WTC11 (cell line): ENCODE results near the gene C20orf141. TPM values are rescaled to one million over a fixed set of nuclear protein-coding genes. Genes with fewer than 3 reads are reported as not detected.

Experiments
- ATAC-seq: fragments of 200-7000 bp; cut with Tn5 transposase; 2 replicates; pipeline ENCODE4 v1.10.0; 2021; ENCODE audit warnings: mild to moderate bottlenecking, moderate library complexity
- CTCF ChIA-PET: fragments of 300-600 bp; sonication (Branson Sonifier 250); formaldehyde crosslinking; loops from one replicate; lab custom pipeline; 2021; ENCODE audit warnings: antibody characterized with exemption; lab: Charles Lee
- POLR2A ChIA-PET: fragments of 350-600 bp; sonication (Branson Sonifier 250); formaldehyde crosslinking; loops from one replicate; lab custom pipeline; 2021; ENCODE audit warnings: antibody characterized with exemption; lab: Charles Lee
- DNase-seq: peaks from one replicate; pipeline ENCODE4 v3.0.0; 2021; ENCODE audit warnings: low spot score
- H3K27ac Mint-ChIP-seq: 2 replicates; pipeline ENCODE4 v1.8.0; 2021; ENCODE audit warnings: mixed read lengths
- H3K27me3 Mint-ChIP-seq: 2 replicates; pipeline ENCODE4 v1.8.0; 2021; ENCODE audit warnings: low read depth, mild to moderate bottlenecking, moderate library complexity, mixed read lengths
- H3K36me3 Mint-ChIP-seq: 2 replicates; pipeline ENCODE4 v1.8.0; 2021; ENCODE audit warnings: mixed read lengths
- H3K4me1 Mint-ChIP-seq: 2 replicates; pipeline ENCODE4 v1.8.0; 2022; ENCODE audit warnings: mixed read lengths
- H3K4me3 Mint-ChIP-seq: 2 replicates; pipeline ENCODE4 v1.8.0; 2021; ENCODE audit warnings: mild to moderate bottlenecking, moderate library complexity, mixed read lengths
- H3K9me3 Mint-ChIP-seq: 2 replicates; pipeline ENCODE4 v1.8.0; 2021; ENCODE audit warnings: mixed read lengths
- ATF1 ChIP-seq: sonication (generic); formaldehyde crosslinking; IDR thresholded peaks from 2 replicates; pipeline ENCODE4 v1.8.1; 2023; ENCODE audit warnings: mild to moderate bottlenecking, moderate library complexity, missing genetic modification reagents
- ELF4 ChIP-seq: sonication (generic); formaldehyde crosslinking; IDR thresholded peaks from 2 replicates; pipeline ENCODE4 v1.8.1; 2022; ENCODE audit warnings: low read depth, mild to moderate bottlenecking, moderate library complexity, missing genetic modification reagents
- ESRRA ChIP-seq: sonication (generic); formaldehyde crosslinking; IDR thresholded peaks from 2 replicates; pipeline ENCODE4 v1.8.1; 2022; ENCODE audit warnings: mild to moderate bottlenecking, missing genetic modification reagents, borderline replicate concordance
- FOXP1 ChIP-seq: sonication (generic); formaldehyde crosslinking; IDR thresholded peaks from 2 replicates; pipeline ENCODE4 v1.8.0; 2022; ENCODE audit warnings: missing genetic modification reagents, mild to moderate bottlenecking, moderate library complexity, borderline replicate concordance
- GRHL2 ChIP-seq: fragments of 250-450 bp; sonication (Bioruptor Pico); IDR thresholded peaks from 2 replicates; pipeline ENCODE4 v1.8.0; 2022; ENCODE audit warnings: mild to moderate bottlenecking, moderate library complexity; ENCODE audit not compliant: insufficient replicate concordance, severe bottlenecking
- JUN ChIP-seq: sonication (generic); formaldehyde crosslinking; IDR thresholded peaks from 2 replicates; pipeline ENCODE4 v1.8.0; 2023; ENCODE audit warnings: mild to moderate bottlenecking, missing genetic modification reagents
- OVOL2 ChIP-seq: fragments of 250-450 bp; sonication (Bioruptor Pico); IDR thresholded peaks from 2 replicates; pipeline ENCODE4 v1.9.0; 2021; ENCODE audit warnings: mild to moderate bottlenecking, borderline replicate concordance
- PRRX2 ChIP-seq: fragments of 250-450 bp; sonication (Bioruptor Pico); IDR thresholded peaks from 2 replicates; pipeline ENCODE4 v1.8.0; 2021; ENCODE audit warnings: mild to moderate bottlenecking
- RORB ChIP-seq: fragments of 250-450 bp; sonication (Bioruptor Pico); IDR thresholded peaks from 2 replicates; pipeline ENCODE4 v1.9.0; 2021; ENCODE audit warnings: mild to moderate bottlenecking
- TEAD1 ChIP-seq: sonication (generic); formaldehyde crosslinking; IDR thresholded peaks from 2 replicates; pipeline ENCODE4 v1.8.0; 2022; ENCODE audit warnings: mild to moderate bottlenecking, missing genetic modification reagents
- ZNF138 ChIP-seq: sonication (generic); formaldehyde crosslinking; conservative IDR thresholded peaks from 2 replicates; pipeline ENCODE4 v1.8.1; 2022; ENCODE audit warnings: mild to moderate bottlenecking, moderate library complexity, missing genetic modification reagents
- ZNF232 ChIP-seq: sonication (generic); formaldehyde crosslinking; IDR thresholded peaks from 2 replicates; pipeline ENCODE4 v1.8.0; 2022; ENCODE audit warnings: mild to moderate bottlenecking, missing genetic modification reagents
- ZNF671 ChIP-seq: fragments of 250-450 bp; sonication (Bioruptor Pico); IDR thresholded peaks from 2 replicates; pipeline ENCODE4 v1.8.0; 2021; ENCODE audit warnings: mild to moderate bottlenecking
- total RNA-seq: library from RNA; stranded (reverse); gene quantifications from 3 replicates; pipeline ENCODE4 v1.2.3, GENCODE V29; 2021
- TF ChIP-seq, protein P1 (sequence below): fragments of 200-600 bp; IDR thresholded peaks from 2 replicates; pipeline ENCODE4 v1.8.0; 2022; ENCODE audit warnings: antibody characterized with exemption
- TF ChIP-seq, protein P2 (sequence below): fragments of 250-450 bp; sonication (Bioruptor Pico); IDR thresholded peaks from 2 replicates; pipeline ENCODE4 v1.9.0; 2021; ENCODE audit warnings: moderate library complexity, mild to moderate bottlenecking, inconsistent platforms, borderline replicate concordance
- TF ChIP-seq, protein P3 (sequence below): fragments of 250-450 bp; sonication (Bioruptor Pico); conservative IDR thresholded peaks from 2 replicates; pipeline ENCODE4 v1.9.0; 2021; ENCODE audit warnings: mild to moderate bottlenecking
- TF ChIP-seq, protein P4 (sequence below): sonication (generic); formaldehyde crosslinking; IDR thresholded peaks from 2 replicates; pipeline ENCODE4 v1.8.1; 2023; ENCODE audit warnings: mild to moderate bottlenecking, moderate library complexity, missing genetic modification reagents
- TF ChIP-seq, protein P5 (sequence below): sonication (generic); formaldehyde crosslinking; IDR thresholded peaks from 2 replicates; pipeline ENCODE4 v1.8.0; 2023; ENCODE audit warnings: missing genetic modification reagents, mild to moderate bottlenecking, borderline replicate concordance
- TF ChIP-seq, protein P6 (sequence below): fragments of 250-450 bp; sonication (Bioruptor Pico); IDR thresholded peaks from 2 replicates; pipeline ENCODE4 v1.9.0; 2021; ENCODE audit warnings: mild to moderate bottlenecking, borderline replicate concordance

C20orf141 gene
- total RNA-seq, 1 experiment from 2014 or later, result not detected

DNA sequence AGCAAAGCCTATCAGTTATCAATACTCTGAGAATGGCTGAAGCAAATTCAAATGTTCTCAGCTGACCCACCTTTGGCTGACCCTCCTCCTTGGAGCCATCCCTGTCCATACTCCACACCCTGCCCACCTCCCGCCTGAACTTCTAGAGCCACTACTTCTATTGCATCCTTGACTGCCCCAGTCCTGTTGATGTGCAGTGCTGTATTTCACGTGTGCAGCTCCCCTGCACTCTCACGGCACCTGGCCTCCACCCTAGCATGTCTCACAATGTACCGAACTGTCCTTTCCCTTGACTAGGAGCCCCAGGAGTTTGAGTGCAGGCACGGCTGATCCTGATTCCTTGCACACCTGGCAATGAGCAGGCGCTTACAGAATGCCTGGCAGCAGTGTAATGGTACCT, 21.3 kb upstream of the C20orf141 start:
- POLR2A ChIA-PET, result no interaction called here
- peaks cover 18% of the 10 kb centered on the region for H3K36me3 Mint-ChIP-seq
- no peak for DNase-seq
- ATAC-seq, result no peak
- H3K4me3 Mint-ChIP-seq, result no peak overlapping the region
- TF ChIP-seq RORB (CRISPR knock-in tag), result no peak
- TF ChIP-seq, protein P1, sequence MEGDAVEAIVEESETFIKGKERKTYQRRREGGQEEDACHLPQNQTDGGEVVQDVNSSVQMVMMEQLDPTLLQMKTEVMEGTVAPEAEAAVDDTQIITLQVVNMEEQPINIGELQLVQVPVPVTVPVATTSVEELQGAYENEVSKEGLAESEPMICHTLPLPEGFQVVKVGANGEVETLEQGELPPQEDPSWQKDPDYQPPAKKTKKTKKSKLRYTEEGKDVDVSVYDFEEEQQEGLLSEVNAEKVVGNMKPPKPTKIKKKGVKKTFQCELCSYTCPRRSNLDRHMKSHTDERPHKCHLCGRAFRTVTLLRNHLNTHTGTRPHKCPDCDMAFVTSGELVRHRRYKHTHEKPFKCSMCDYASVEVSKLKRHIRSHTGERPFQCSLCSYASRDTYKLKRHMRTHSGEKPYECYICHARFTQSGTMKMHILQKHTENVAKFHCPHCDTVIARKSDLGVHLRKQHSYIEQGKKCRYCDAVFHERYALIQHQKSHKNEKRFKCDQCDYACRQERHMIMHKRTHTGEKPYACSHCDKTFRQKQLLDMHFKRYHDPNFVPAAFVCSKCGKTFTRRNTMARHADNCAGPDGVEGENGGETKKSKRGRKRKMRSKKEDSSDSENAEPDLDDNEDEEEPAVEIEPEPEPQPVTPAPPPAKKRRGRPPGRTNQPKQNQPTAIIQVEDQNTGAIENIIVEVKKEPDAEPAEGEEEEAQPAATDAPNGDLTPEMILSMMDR, result no peak
- no peak for TF ChIP-seq TEAD1 (CRISPR knock-in tag)
- TF ChIP-seq, protein P2, sequence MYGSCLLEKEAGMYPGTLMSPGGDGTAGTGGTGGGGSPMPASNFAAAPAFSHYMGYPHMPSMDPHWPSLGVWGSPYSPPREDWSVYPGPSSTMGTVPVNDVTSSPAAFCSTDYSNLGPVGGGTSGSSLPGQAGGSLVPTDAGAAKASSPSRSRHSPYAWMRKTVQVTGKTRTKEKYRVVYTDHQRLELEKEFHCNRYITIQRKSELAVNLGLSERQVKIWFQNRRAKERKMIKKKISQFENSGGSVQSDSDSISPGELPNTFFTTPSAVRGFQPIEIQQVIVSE (CRISPR knock-in tag), result no peak
- no peak for TF ChIP-seq JUN (CRISPR knock-in tag)
- TF ChIP-seq, protein P3, sequence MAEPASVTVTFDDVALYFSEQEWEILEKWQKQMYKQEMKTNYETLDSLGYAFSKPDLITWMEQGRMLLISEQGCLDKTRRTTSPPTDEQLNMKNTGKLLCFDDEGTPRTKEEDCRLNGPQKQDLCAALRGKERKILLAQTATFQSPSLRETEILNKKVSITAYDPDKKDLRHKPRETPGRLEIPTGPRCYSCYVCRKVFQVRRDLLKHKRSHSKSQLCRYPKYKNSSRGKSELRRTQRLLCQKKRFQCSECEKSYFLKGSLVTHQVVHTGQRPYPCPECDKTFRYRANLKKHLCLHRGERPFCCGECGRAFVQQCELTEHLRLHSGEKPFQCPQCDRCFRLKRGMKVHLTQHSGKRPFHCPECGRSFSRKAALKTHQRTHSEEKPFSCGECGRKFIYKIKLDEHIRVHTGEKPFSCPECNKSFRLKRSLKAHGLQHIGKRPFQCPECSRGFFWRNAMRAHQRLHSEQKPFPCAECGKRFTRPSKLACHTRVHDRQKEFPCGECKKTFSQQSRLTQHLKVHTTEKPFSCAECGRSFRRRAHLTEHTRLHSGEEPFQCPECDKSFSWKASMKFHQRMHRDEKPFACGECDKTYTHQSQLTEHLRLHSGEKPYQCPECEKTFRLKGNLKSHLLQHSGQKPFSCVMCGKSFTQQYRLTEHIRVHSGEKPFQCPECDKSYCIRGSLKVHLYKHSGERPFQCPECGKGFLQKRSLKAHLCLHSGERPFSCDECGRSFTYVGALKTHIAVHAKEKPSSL (CRISPR knock-in tag), result no peak
- no peak for TF ChIP-seq OVOL2 (CRISPR knock-in tag)
- no peak for TF ChIP-seq ZNF232 (CRISPR knock-in tag)
- TF ChIP-seq, protein P4, sequence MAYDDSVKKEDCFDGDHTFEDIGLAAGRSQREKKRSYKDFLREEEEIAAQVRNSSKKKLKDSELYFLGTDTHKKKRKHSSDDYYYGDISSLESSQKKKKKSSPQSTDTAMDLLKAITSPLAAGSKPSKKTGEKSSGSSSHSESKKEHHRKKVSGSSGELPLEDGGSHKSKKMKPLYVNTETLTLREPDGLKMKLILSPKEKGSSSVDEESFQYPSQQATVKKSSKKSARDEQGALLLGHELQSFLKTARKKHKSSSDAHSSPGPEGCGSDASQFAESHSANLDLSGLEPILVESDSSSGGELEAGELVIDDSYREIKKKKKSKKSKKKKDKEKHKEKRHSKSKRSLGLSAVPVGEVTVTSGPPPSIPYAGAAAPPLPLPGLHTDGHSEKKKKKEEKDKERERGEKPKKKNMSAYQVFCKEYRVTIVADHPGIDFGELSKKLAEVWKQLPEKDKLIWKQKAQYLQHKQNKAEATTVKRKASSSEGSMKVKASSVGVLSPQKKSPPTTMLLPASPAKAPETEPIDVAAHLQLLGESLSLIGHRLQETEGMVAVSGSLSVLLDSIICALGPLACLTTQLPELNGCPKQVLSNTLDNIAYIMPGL (CRISPR knock-in tag), result no peak
- no peak for TF ChIP-seq ZNF671 (CRISPR knock-in tag)
- TF ChIP-seq PRRX2 (CRISPR knock-in tag), result no peak
- TF ChIP-seq FOXP1 (CRISPR knock-in tag), result no peak
- TF ChIP-seq ESRRA (CRISPR knock-in tag), result no peak
- TF ChIP-seq ELF4, result no peak
- TF ChIP-seq GRHL2, result no peak
- TF ChIP-seq, protein P5, sequence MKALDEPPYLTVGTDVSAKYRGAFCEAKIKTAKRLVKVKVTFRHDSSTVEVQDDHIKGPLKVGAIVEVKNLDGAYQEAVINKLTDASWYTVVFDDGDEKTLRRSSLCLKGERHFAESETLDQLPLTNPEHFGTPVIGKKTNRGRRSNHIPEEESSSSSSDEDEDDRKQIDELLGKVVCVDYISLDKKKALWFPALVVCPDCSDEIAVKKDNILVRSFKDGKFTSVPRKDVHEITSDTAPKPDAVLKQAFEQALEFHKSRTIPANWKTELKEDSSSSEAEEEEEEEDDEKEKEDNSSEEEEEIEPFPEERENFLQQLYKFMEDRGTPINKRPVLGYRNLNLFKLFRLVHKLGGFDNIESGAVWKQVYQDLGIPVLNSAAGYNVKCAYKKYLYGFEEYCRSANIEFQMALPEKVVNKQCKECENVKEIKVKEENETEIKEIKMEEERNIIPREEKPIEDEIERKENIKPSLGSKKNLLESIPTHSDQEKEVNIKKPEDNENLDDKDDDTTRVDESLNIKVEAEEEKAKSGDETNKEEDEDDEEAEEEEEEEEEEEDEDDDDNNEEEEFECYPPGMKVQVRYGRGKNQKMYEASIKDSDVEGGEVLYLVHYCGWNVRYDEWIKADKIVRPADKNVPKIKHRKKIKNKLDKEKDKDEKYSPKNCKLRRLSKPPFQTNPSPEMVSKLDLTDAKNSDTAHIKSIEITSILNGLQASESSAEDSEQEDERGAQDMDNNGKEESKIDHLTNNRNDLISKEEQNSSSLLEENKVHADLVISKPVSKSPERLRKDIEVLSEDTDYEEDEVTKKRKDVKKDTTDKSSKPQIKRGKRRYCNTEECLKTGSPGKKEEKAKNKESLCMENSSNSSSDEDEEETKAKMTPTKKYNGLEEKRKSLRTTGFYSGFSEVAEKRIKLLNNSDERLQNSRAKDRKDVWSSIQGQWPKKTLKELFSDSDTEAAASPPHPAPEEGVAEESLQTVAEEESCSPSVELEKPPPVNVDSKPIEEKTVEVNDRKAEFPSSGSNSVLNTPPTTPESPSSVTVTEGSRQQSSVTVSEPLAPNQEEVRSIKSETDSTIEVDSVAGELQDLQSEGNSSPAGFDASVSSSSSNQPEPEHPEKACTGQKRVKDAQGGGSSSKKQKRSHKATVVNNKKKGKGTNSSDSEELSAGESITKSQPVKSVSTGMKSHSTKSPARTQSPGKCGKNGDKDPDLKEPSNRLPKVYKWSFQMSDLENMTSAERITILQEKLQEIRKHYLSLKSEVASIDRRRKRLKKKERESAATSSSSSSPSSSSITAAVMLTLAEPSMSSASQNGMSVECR, result no peak
- TF ChIP-seq ATF1 (CRISPR knock-in tag), result no peak
- TF ChIP-seq, protein P6, sequence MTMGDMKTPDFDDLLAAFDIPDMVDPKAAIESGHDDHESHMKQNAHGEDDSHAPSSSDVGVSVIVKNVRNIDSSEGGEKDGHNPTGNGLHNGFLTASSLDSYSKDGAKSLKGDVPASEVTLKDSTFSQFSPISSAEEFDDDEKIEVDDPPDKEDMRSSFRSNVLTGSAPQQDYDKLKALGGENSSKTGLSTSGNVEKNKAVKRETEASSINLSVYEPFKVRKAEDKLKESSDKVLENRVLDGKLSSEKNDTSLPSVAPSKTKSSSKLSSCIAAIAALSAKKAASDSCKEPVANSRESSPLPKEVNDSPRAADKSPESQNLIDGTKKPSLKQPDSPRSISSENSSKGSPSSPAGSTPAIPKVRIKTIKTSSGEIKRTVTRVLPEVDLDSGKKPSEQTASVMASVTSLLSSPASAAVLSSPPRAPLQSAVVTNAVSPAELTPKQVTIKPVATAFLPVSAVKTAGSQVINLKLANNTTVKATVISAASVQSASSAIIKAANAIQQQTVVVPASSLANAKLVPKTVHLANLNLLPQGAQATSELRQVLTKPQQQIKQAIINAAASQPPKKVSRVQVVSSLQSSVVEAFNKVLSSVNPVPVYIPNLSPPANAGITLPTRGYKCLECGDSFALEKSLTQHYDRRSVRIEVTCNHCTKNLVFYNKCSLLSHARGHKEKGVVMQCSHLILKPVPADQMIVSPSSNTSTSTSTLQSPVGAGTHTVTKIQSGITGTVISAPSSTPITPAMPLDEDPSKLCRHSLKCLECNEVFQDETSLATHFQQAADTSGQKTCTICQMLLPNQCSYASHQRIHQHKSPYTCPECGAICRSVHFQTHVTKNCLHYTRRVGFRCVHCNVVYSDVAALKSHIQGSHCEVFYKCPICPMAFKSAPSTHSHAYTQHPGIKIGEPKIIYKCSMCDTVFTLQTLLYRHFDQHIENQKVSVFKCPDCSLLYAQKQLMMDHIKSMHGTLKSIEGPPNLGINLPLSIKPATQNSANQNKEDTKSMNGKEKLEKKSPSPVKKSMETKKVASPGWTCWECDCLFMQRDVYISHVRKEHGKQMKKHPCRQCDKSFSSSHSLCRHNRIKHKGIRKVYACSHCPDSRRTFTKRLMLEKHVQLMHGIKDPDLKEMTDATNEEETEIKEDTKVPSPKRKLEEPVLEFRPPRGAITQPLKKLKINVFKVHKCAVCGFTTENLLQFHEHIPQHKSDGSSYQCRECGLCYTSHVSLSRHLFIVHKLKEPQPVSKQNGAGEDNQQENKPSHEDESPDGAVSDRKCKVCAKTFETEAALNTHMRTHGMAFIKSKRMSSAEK (CRISPR knock-in tag), result no peak
- no peak for TF ChIP-seq ZNF138 (CRISPR knock-in tag)
- no peaks in the 10 kb centered on the region for H3K9me3 Mint-ChIP-seq
- no peak overlapping the region for H3K27ac Mint-ChIP-seq
- H3K27me3 Mint-ChIP-seq, result peaks cover 9% of the 10 kb centered on the region
- CTCF ChIA-PET, result interaction anchor here (0.5 to 0.8 kb wide), 2 partner anchors 21 to 79 kb away, joined by 3 read pairs; partner anchors contain the start of gene C20orf141
- no peaks in the 10 kb centered on the region for H3K4me1 Mint-ChIP-seq
